ENCODE measurements around the gene NR2F6.

- TF ChIP-seq EZH2 (IDR thresholded peaks at IDR 0.05) (no peak), POLR2AphosphoS5 (IDR thresholded peaks at IDR 0.05; ENCODE audit: borderline replicate concordance, low read depth, low read length) (no peak), FOXP2 (optimal IDR thresholded peaks at IDR 0.05; ENCODE audit: control extremely low read depth, extremely low read length, insufficient read depth) (no peak)
Measured at GRCh38 chr19:17264641-17264979, 18.9 kb upstream of the NR2F6 start, which contains the start of gene USHBP1.

Data from SK-N-MC (cell line).